IMR-90 (cell line): ENCODE results near the gene TSPAN8. TPM values are rescaled to one million over a fixed set of nuclear protein-coding genes. Genes with fewer than 3 reads are reported as not detected.

Experiments used
- ATAC-seq: fragments of 200-7000 bp; cut with Tn5 transposase; 2 replicates; pipeline ENCODE4 v1.9.1; 2020; ENCODE audit warnings: low read depth, mild to moderate bottlenecking, moderate library complexity
- BruUV-seq: library from RNA; stranded (reverse); fragments of 400-500 nt; replicated peaks from 2 replicates; lab custom pipeline; 2021; lab: Mats Ljungman, UMichigan
- CTCF ChIA-PET: fragments of 300-600 bp; formaldehyde crosslinking; extraction: SDS; loops from one replicate; lab custom pipeline; 2021; ENCODE audit warnings: antibody characterized with exemption; lab: Yijun Ruan, JAX
- POLR2A ChIA-PET: fragments of 300-600 bp; sonication (Branson Sonifier 250); formaldehyde crosslinking; loops from one replicate; lab custom pipeline; 2022; ENCODE audit warnings: antibody characterized with exemption; ENCODE audit not compliant: unreplicated experiment; lab: Charles Lee
- DNase-seq: peaks from one replicate; pipeline ENCODE4 v3.0.0; 2013
- H2AFZ ChIP-seq: replicated peaks from 2 replicates; pipeline ENCODE3; 2013; ENCODE audit warnings: low read length, mild to moderate bottlenecking; ENCODE audit not compliant: poor library complexity
- H2AK5ac ChIP-seq: 2 replicates; pipeline ENCODE4 v1.6.1; 2013; ENCODE audit warnings: low read depth, low read length, inconsistent platforms
- H2AK9ac ChIP-seq: replicated peaks from 2 replicates; pipeline ENCODE3; 2013; ENCODE audit warnings: mild to moderate bottlenecking, low read depth, low read length, moderate library complexity; ENCODE audit not compliant: poor library complexity
- H2BK120ac ChIP-seq: 2 replicates; pipeline ENCODE4 v1.6.1; 2013; ENCODE audit warnings: low read depth, low read length, inconsistent platforms
- H2BK15ac ChIP-seq: 3 replicates; pipeline ENCODE4 v1.6.1; 2013; ENCODE audit warnings: low read depth, low read length, inconsistent platforms
- H2BK20ac ChIP-seq: 2 replicates; pipeline ENCODE4 v1.6.1; 2013; ENCODE audit warnings: low read depth, mild to moderate bottlenecking, inconsistent platforms, low read length, moderate library complexity
- H2BK5ac ChIP-seq: 2 replicates; pipeline ENCODE4 v1.6.1; 2013; ENCODE audit warnings: mild to moderate bottlenecking, low read depth, low read length, inconsistent platforms; ENCODE audit not compliant: poor library complexity, severe bottlenecking
- H3K14ac ChIP-seq: replicated peaks from 2 replicates; pipeline ENCODE4 v1.6.1; 2013; ENCODE audit warnings: low read depth, low read length, inconsistent platforms
- H3K18ac ChIP-seq: 2 replicates; pipeline ENCODE4 v1.6.1; 2013; ENCODE audit warnings: low read depth, low read length, control low read depth
- H3K23ac ChIP-seq: 2 replicates; pipeline ENCODE4 v1.6.1; 2013; ENCODE audit warnings: low read depth, low read length, inconsistent platforms
- H3K27ac ChIP-seq: 2 replicates; pipeline ENCODE4 v1.5.1; 2013; ENCODE audit warnings: mild to moderate bottlenecking, control low read depth, low read length; ENCODE audit not compliant: insufficient read depth
- H3K27me3 ChIP-seq: 2 replicates; pipeline ENCODE4 v1.6.1; 2013; ENCODE audit warnings: low read length; ENCODE audit not compliant: control insufficient read depth, insufficient read depth
- H3K36me3 ChIP-seq: 2 replicates; pipeline ENCODE4 v1.6.1; 2013; ENCODE audit warnings: low read length, mixed read lengths; ENCODE audit not compliant: control insufficient read depth, insufficient read depth
- H3K4ac ChIP-seq: 2 replicates; pipeline ENCODE4 v1.6.1; 2013; ENCODE audit warnings: low read depth, low read length, inconsistent platforms
- H3K4me1 ChIP-seq: 2 replicates; pipeline ENCODE4 v1.6.1; 2013; ENCODE audit warnings: low read length, mixed read lengths; ENCODE audit not compliant: control insufficient read depth, insufficient read depth
- H3K4me2 ChIP-seq: 2 replicates; pipeline ENCODE4 v1.6.1; 2013; ENCODE audit warnings: low read depth, mild to moderate bottlenecking, control low read depth, low read length, moderate library complexity
- H3K4me3 ChIP-seq: 2 replicates; pipeline ENCODE4 v1.5.1; 2013; ENCODE audit warnings: low read depth, mild to moderate bottlenecking, control low read depth, low read length, moderate library complexity; ENCODE audit not compliant: insufficient read depth
- H3K56ac ChIP-seq: 2 replicates; pipeline ENCODE4 v1.6.1; 2013; ENCODE audit warnings: low read length, inconsistent platforms; ENCODE audit not compliant: insufficient read depth; ENCODE audit errors: extremely low read depth
- H3K79me1 ChIP-seq, 2 experiments: 2 replicates each; pipeline ENCODE4 v1.6.1; 2013; ENCODE audit warnings: low read length in 2 of 2, inconsistent platforms in 1 of 2, low read depth in 1 of 2
- H3K9ac ChIP-seq: 2 replicates; pipeline ENCODE4 v1.6.1; 2013; ENCODE audit warnings: low read depth, low read length, control low read depth
- H3K9me1 ChIP-seq: 2 replicates; pipeline ENCODE4 v1.6.1; 2013; ENCODE audit warnings: low read length, inconsistent platforms; ENCODE audit not compliant: insufficient read depth
- H3K9me3 ChIP-seq: 2 replicates; pipeline ENCODE4 v1.6.1; 2013; ENCODE audit warnings: low read length; ENCODE audit not compliant: control insufficient read depth, insufficient read depth
- H4K20me1 ChIP-seq: 2 replicates; pipeline ENCODE4 v1.6.1; 2013; ENCODE audit warnings: low read length, inconsistent platforms; ENCODE audit not compliant: insufficient read depth
- H4K5ac ChIP-seq: 2 replicates; pipeline ENCODE4 v1.6.1; 2013; ENCODE audit warnings: mild to moderate bottlenecking, low read depth, low read length, control low read depth
- H4K8ac ChIP-seq, 2 experiments: 2 replicates each; pipeline ENCODE4 v1.6.1; 2013; ENCODE audit warnings: low read depth in 2 of 2, low read length in 2 of 2, control low read depth in 1 of 2, inconsistent platforms in 1 of 2
- H4K91ac ChIP-seq: 2 replicates; pipeline ENCODE4 v1.6.1; 2013; ENCODE audit warnings: low read depth, low read length, inconsistent platforms; ENCODE audit not compliant: insufficient read depth
- CEBPB ChIP-seq: IDR thresholded peaks from 2 replicates; pipeline ENCODE4 v1.6.1; 2012; ENCODE audit warnings: low read depth, low read length, improper control_type of control experiment
- MAZ ChIP-seq: IDR thresholded peaks from 2 replicates; pipeline ENCODE4 v1.6.1; 2012; ENCODE audit warnings: low read depth, mild to moderate bottlenecking, low read length, improper control_type of control experiment, moderate library complexity, borderline replicate concordance
- WGBS, 2 experiments: methylation state at CpG; one replicate each; pipeline versions ENCODE4 v1.1.5 to v1.1.7; 2013; ENCODE audit warnings: missing lambda C conversion rate in 2 of 2; ENCODE audit not compliant: insufficient read length in 1 of 2; ENCODE audit errors: extremely low coverage in 2 of 2; 5-methylcytosine and 5-hydroxymethylcytosine counted together
- dilution Hi-C: fragments of 300-500 bp; cut with HindIII; formaldehyde crosslinking; loops from one replicate; pipeline ENCODE4 v1.14.3; 2018; ENCODE audit warnings: low sequenced_read_pairs; ENCODE audit not compliant: unreplicated experiment
- in situ Hi-C: fragments of 300-500 bp; cut with MboI; formaldehyde crosslinking; loops from 3 replicates; pipeline ENCODE4 v1.14.3; 2019; ENCODE audit warnings: low sequenced_read_pairs, inconsistent platforms, mixed read lengths
- intact Hi-C: fragments of 100-400 bp; cut with micrococcal nuclease; formaldehyde crosslinking; loops from 2 replicates; pipeline ENCODE4 v1.10.0; 2022
- polyA plus RNA-seq, 3 experiments: library from polyadenylated mRNA; depleted of rRNA; stranded (reverse); fragments of >200 nt; gene quantifications; 2 replicates each; pipeline ENCODE4 v1.2.3, GENCODE V29; 2012; ENCODE audit warnings: low replicate concordance in 1 of 3
- total RNA-seq: library from RNA; depleted of rRNA; stranded (reverse); fragments of >200 nt; gene quantifications from 2 replicates; pipeline ENCODE4 v1.2.3, GENCODE V29; 2012
- TF ChIP-seq, protein P1 (sequence below): fragments of 150-350 bp; IDR thresholded peaks from 2 replicates; pipeline ENCODE4 v1.6.1; 2016; ENCODE audit warnings: low read depth, mild to moderate bottlenecking, low read length, moderate library complexity, borderline replicate concordance

TSPAN8 gene
- total and polyA plus RNA-seq, 2 of the 4 experiments (the other 2 are of a cell fraction): not detected

GRCh38 chr12:71195338-71195896 lies 37.6 kb upstream of the TSPAN8 start:
- Histone ChIP-seq H3K56ac (no peak overlapping the region), H3K9me3 (no peaks in the 10 kb centered on the region; the same call in 1 of the 2 replicates), H3K79me1 (no peaks in the 10 kb centered on the region), H4K5ac (no peak overlapping the region), H3K18ac (no peak overlapping the region), H3K27me3 (no peaks in the 10 kb centered on the region), H2BK15ac (no peak overlapping the region), H2AFZ (no peak overlapping the region), H2BK20ac (no peak overlapping the region), H3K4ac (no peak overlapping the region), H2BK5ac (no peak overlapping the region), H3K9me1 (no peaks in the 10 kb centered on the region), H4K20me1 (no peaks in the 10 kb centered on the region), H4K91ac (no peak overlapping the region), H3K36me3 (no peaks in the 10 kb centered on the region), H2AK5ac (no peak overlapping the region), H3K4me2 (no peak overlapping the region), H2AK9ac (no peak overlapping the region), H4K8ac (no peak overlapping the region), H3K4me1 (no peaks in the 10 kb centered on the region), H3K4me3 (no peak overlapping the region), H3K23ac (no peak overlapping the region), H3K14ac (no peak overlapping the region), H3K27ac (no peak overlapping the region), H3K9ac (no peak overlapping the region), H2BK120ac (no peak overlapping the region)
- in situ Hi-C loops: no loop called here
- WGBS, 2 experiments: no CpG with 5 or more reads among the region's 5 CpGs
- ATAC-seq (no peak), DNase-seq (no peak)
- CTCF ChIA-PET: no interaction called here
- dilution Hi-C loops: no loop called here
- intact Hi-C loops: no loop called here
- POLR2A ChIA-PET: no interaction called here
- TF ChIP-seq CEBPB (no peak), MAZ (no peak)
- TF ChIP-seq, protein P1, sequence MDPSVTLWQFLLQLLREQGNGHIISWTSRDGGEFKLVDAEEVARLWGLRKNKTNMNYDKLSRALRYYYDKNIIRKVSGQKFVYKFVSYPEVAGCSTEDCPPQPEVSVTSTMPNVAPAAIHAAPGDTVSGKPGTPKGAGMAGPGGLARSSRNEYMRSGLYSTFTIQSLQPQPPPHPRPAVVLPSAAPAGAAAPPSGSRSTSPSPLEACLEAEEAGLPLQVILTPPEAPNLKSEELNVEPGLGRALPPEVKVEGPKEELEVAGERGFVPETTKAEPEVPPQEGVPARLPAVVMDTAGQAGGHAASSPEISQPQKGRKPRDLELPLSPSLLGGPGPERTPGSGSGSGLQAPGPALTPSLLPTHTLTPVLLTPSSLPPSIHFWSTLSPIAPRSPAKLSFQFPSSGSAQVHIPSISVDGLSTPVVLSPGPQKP: no peak
- BruUV-seq: no TSS peak
